ENCODE data around the gene MYOF. TPM values are rescaled to one million over a fixed set of nuclear protein-coding genes. Genes with fewer than 3 reads are reported as not detected.

Gene MYOF
- polyA plus RNA-seq, 1 of the 3 experiments (the other 2 are of a cell fraction), result 103 TPM

DNA sequence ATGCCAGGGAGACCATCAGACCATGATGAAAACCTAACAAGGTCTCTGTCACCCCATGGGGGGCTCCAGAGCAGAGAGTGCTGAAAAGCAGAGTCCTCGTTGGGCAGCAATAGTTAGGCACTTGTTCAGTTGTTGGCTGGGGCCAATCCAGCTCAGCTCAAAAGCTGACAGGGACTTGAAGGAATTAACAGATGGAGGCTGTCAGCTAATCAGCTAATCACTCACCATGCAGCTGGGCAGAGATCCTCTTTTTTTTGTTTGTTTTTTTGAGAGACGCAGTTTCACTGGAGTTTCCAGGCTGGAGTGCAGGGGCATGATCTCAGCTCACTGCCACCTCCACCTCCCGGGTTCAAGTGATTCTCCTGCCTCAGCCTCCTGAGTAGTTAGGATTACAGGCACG, 32.4 kb upstream of the MYOF start:
- no peak overlapping the region for H2AFZ ChIP-seq (ENCODE audit: low read depth)
- DNase-seq, result no peak

DNA sequence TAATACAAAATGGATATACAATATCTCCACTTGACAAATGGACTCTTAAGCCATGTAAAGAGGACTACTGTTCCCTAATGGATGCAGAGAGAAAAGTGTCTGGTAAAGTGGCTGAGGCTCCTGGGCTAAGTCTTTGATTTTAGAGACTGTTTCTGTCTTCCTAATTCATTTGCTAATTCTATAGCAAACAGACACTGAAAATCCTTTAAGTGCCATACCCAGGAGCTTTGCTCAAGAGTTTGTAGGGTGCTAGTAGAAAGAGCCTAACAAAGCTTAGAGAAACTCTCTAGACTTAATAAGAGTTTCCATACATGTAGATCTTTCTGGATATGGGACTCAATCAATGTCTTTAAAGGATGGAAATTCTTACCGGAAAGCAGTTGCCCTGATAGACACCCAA, 31.0 kb upstream of the MYOF start:
- no peaks in the 10 kb centered on the region for H3K9me3 ChIP-seq
- H2AFZ ChIP-seq (ENCODE audit: low read depth), result 0 out of 2 replicates have a peak overlapping the region, but pooled peaks have one; percentile 4
- no peaks in the 10 kb centered on the region for H4K20me1 ChIP-seq (ENCODE audit: insufficient read depth)
- no peaks in the 10 kb centered on the region for H3K27me3 ChIP-seq (ENCODE audit: insufficient read depth)
- H3F3A ChIP-seq (replicated peaks; ENCODE audit: insufficient read depth), result peaks cover 20% of the 10 kb centered on the region
- no peak overlapping the region for H3K4me3 ChIP-seq (ENCODE audit: low read depth in 2 of 2, low read length in 1 of 2)
- H3K4me2 ChIP-seq, result no peak overlapping the region
- TF ChIP-seq, protein P1, sequence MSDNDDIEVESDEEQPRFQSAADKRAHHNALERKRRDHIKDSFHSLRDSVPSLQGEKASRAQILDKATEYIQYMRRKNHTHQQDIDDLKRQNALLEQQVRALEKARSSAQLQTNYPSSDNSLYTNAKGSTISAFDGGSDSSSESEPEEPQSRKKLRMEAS (IDR thresholded peaks at IDR 0.05; ENCODE audit: low read depth), result no peak
- no peak for TF ChIP-seq SIN3A (IDR thresholded peaks at IDR 0.05; ENCODE audit: borderline replicate concordance, low read depth, low read length)
- no peak for TF ChIP-seq GABPA (IDR thresholded peaks at IDR 0.05; ENCODE audit: low read depth)
- no peak for TF ChIP-seq TEAD4 (IDR thresholded peaks at IDR 0.05; ENCODE audit: borderline replicate concordance, insufficient read depth)
- TF ChIP-seq, protein P2, sequence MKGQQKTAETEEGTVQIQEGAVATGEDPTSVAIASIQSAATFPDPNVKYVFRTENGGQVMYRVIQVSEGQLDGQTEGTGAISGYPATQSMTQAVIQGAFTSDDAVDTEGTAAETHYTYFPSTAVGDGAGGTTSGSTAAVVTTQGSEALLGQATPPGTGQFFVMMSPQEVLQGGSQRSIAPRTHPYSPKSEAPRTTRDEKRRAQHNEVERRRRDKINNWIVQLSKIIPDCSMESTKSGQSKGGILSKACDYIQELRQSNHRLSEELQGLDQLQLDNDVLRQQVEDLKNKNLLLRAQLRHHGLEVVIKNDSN (IDR thresholded peaks at IDR 0.05; ENCODE audit: borderline replicate concordance, low read depth), result no peak
- TF ChIP-seq, protein P3, sequence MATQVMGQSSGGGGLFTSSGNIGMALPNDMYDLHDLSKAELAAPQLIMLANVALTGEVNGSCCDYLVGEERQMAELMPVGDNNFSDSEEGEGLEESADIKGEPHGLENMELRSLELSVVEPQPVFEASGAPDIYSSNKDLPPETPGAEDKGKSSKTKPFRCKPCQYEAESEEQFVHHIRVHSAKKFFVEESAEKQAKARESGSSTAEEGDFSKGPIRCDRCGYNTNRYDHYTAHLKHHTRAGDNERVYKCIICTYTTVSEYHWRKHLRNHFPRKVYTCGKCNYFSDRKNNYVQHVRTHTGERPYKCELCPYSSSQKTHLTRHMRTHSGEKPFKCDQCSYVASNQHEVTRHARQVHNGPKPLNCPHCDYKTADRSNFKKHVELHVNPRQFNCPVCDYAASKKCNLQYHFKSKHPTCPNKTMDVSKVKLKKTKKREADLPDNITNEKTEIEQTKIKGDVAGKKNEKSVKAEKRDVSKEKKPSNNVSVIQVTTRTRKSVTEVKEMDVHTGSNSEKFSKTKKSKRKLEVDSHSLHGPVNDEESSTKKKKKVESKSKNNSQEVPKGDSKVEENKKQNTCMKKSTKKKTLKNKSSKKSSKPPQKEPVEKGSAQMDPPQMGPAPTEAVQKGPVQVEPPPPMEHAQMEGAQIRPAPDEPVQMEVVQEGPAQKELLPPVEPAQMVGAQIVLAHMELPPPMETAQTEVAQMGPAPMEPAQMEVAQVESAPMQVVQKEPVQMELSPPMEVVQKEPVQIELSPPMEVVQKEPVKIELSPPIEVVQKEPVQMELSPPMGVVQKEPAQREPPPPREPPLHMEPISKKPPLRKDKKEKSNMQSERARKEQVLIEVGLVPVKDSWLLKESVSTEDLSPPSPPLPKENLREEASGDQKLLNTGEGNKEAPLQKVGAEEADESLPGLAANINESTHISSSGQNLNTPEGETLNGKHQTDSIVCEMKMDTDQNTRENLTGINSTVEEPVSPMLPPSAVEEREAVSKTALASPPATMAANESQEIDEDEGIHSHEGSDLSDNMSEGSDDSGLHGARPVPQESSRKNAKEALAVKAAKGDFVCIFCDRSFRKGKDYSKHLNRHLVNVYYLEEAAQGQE (IDR thresholded peaks at IDR 0.05; ENCODE audit: low read depth, low read length), result no peak
- TF ChIP-seq, protein P4, sequence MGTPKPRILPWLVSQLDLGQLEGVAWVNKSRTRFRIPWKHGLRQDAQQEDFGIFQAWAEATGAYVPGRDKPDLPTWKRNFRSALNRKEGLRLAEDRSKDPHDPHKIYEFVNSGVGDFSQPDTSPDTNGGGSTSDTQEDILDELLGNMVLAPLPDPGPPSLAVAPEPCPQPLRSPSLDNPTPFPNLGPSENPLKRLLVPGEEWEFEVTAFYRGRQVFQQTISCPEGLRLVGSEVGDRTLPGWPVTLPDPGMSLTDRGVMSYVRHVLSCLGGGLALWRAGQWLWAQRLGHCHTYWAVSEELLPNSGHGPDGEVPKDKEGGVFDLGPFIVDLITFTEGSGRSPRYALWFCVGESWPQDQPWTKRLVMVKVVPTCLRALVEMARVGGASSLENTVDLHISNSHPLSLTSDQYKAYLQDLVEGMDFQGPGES (IDR thresholded peaks at IDR 0.05; ENCODE audit: low read depth, low read length), result no peak
- peak overlapping the region; percentile 28; the same call in 1 of the 2 replicates for H3K9ac ChIP-seq
- H3K79me2 ChIP-seq (ENCODE audit: insufficient read depth), result peaks cover 15% of the 10 kb centered on the region; the same call in 1 of the 2 replicates
- no peaks in the 10 kb centered on the region for H3K9me2 ChIP-seq
- peak overlapping the region in 1 of 2 experiments; percentile 69; a peak in 2 of 4 replicates for H3K27ac ChIP-seq (ENCODE audit: low read depth in 2 of 2, low read length in 1 of 2)
- ChIA-PET POLR2A (no interaction called here), CTCF (interaction anchor here (0.7 to 7.6 kb wide), 9 partner anchors 11 to 548 kb away, joined by 3 to 72 read pairs (median 4); partner anchors contain the start of gene MYOF)
- H3K36me3 ChIP-seq (replicated peaks in 1 of 2; ENCODE audit: control insufficient read depth in 1 of 2, insufficient read depth in 2 of 2, low read length in 1 of 2), result peaks cover 27 to 28% of the 10 kb centered on the region in 2 experiments
- H3K4me1 ChIP-seq (ENCODE audit: control insufficient read depth in 1 of 2, insufficient read depth in 2 of 2, low read depth in 1 of 2, low read length in 1 of 2), result peaks cover 0 to 21% of the 10 kb centered on the region in 2 experiments; a peak in 1 of 4 replicates
- DNase-seq, result no peak
- WGBS (ENCODE audit: low lambda C conversion rate), result 95% methylated on average over 1 of the region's 1 CpG

More for the DNA sequence above, 32.4 kb upstream of the MYOF start:
- Histone ChIP-seq H3K27me3 (ENCODE audit: insufficient read depth) (no peaks in the 10 kb centered on the region), H3K9ac (no peak overlapping the region), H3K4me2 (peak overlapping the region; percentile 21; the same call in 1 of the 2 replicates), H3K4me1 (ENCODE audit: control insufficient read depth in 1 of 2, insufficient read depth in 2 of 2, low read depth in 1 of 2, low read length in 1 of 2) (peaks cover 0 to 21% of the 10 kb centered on the region in 2 experiments; a peak in 2 of 4 replicates), H3F3A (replicated peaks; ENCODE audit: insufficient read depth) (peaks cover 20% of the 10 kb centered on the region), H3K4me3 (ENCODE audit: low read depth in 2 of 2, low read length in 1 of 2) (no peak overlapping the region), H3K79me2 (ENCODE audit: insufficient read depth) (peaks cover 15% of the 10 kb centered on the region; the same call in 1 of the 2 replicates), H3K36me3 (replicated peaks in 1 of 2; ENCODE audit: control insufficient read depth in 1 of 2, insufficient read depth in 2 of 2, low read length in 1 of 2) (peaks cover 33 to 41% of the 10 kb centered on the region in 2 experiments), H3K9me3 (no peaks in the 10 kb centered on the region), H3K27ac (ENCODE audit: low read depth in 2 of 2, low read length in 1 of 2) (peak overlapping the region in 1 of 2 experiments; percentile 66; a peak in 2 of 4 replicates), H3K9me2 (no peaks in the 10 kb centered on the region), H4K20me1 (ENCODE audit: insufficient read depth) (no peaks in the 10 kb centered on the region)
- POLR2A ChIA-PET, result no interaction called here
- WGBS (ENCODE audit: low lambda C conversion rate), result 88% methylated on average over 4 of the region's 4 CpGs
- CTCF ChIA-PET, result interaction anchor here (0.6 to 3.9 kb wide), 6 partner anchors 16 to 138 kb away, joined by 3 to 23 read pairs (median 4); partner anchors contain the start of gene MYOF
- TF ChIP-seq TCF12 (IDR thresholded peaks at IDR 0.05), result no peak
- no peak for TF ChIP-seq POLR2AphosphoS5 (IDR thresholded peaks at IDR 0.05; ENCODE audit: low read depth, low read length)
- TF ChIP-seq MEF2A (IDR thresholded peaks at IDR 0.05; ENCODE audit: borderline replicate concordance, low read depth), result no peak
- TF ChIP-seq RAD21 (IDR thresholded peaks at IDR 0.05; ENCODE audit: low read length), result no peak

All from SK-N-SH (cell line).